Measurements from ENCODE around the gene STX5. TPM values are rescaled to one million over a fixed set of nuclear protein-coding genes. Genes with fewer than 3 reads are reported as not detected.

The STX5 gene
- total and polyA plus RNA-seq, 9 of the 15 experiments (the other 6 are each of a cell fraction or from before 2014, with no cell fraction given) = 2.8 to 28.6 (median 23.7) TPM

GRCh38 chr11:62805076-62805892, 26.6 kb downstream of the STX5 start, which contains the start of gene NXF1 (continued):
- TF ChIP-seq ZNF740 (CRISPR knock-in tag; IDR thresholded peaks at IDR 0.05) (0 out of 2 replicates have a peak, but pooled peaks have one; percentile 28), ZNF740 (tag; IDR thresholded peaks at IDR 0.05) (no peak), ZNF707 (CRISPR knock-in tag; conservative IDR thresholded peaks at IDR 0.05) (no peak), MYNN (IDR thresholded peaks at IDR 0.05) (peak; percentile 76; the same call in 1 of the 2 replicates), MYNN (CRISPR knock-in tag; IDR thresholded peaks at IDR 0.05) (no peak), SMAD3 (CRISPR knock-in tag; conservative IDR thresholded peaks at IDR 0.05) (no peak), KLF13 (tag; IDR thresholded peaks at IDR 0.05; ENCODE audit: borderline replicate concordance, low read depth) (peak; percentile 82), SMAD1 (IDR thresholded peaks at IDR 0.05; ENCODE audit: low read depth, low read length, partially characterized antibody) (peak; percentile 93), CBX2 (IDR thresholded peaks at IDR 0.05; ENCODE audit: insufficient read depth, low read length, poor library complexity, severe bottlenecking) (no peak), MXI1 (IDR thresholded peaks at IDR 0.05; ENCODE audit: low read depth, low read length) (peak; percentile 48), ILK (tag; IDR thresholded peaks at IDR 0.05; ENCODE audit: borderline replicate concordance, low read depth) (no peak), EZH2 (IDR thresholded peaks at IDR 0.05; ENCODE audit: borderline replicate concordance, low read depth, low read length) (no peak), ETV5 (CRISPR knock-in tag; IDR thresholded peaks at IDR 0.05; ENCODE audit: low read depth) (peak; percentile 68; the same call in 1 of the 2 replicates), PHB2 (IDR thresholded peaks at IDR 0.05; ENCODE audit: low read depth) (no peak), FOXK1 (CRISPR knock-in tag; IDR thresholded peaks at IDR 0.05; ENCODE audit: borderline replicate concordance) (peak; percentile 93)
- TF ChIP-seq, protein P1, sequence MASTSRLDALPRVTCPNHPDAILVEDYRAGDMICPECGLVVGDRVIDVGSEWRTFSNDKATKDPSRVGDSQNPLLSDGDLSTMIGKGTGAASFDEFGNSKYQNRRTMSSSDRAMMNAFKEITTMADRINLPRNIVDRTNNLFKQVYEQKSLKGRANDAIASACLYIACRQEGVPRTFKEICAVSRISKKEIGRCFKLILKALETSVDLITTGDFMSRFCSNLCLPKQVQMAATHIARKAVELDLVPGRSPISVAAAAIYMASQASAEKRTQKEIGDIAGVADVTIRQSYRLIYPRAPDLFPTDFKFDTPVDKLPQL (IDR thresholded peaks at IDR 0.05; ENCODE audit: extremely low read depth, insufficient read length) = peak; percentile 81
- TF ChIP-seq, protein P2, sequence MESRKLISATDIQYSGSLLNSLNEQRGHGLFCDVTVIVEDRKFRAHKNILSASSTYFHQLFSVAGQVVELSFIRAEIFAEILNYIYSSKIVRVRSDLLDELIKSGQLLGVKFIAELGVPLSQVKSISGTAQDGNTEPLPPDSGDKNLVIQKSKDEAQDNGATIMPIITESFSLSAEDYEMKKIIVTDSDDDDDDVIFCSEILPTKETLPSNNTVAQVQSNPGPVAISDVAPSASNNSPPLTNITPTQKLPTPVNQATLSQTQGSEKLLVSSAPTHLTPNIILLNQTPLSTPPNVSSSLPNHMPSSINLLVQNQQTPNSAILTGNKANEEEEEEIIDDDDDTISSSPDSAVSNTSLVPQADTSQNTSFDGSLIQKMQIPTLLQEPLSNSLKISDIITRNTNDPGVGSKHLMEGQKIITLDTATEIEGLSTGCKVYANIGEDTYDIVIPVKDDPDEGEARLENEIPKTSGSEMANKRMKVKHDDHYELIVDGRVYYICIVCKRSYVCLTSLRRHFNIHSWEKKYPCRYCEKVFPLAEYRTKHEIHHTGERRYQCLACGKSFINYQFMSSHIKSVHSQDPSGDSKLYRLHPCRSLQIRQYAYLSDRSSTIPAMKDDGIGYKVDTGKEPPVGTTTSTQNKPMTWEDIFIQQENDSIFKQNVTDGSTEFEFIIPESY (CRISPR knock-in tag; IDR thresholded peaks at IDR 0.05) = peak; percentile 88
- TF ChIP-seq, protein P3, sequence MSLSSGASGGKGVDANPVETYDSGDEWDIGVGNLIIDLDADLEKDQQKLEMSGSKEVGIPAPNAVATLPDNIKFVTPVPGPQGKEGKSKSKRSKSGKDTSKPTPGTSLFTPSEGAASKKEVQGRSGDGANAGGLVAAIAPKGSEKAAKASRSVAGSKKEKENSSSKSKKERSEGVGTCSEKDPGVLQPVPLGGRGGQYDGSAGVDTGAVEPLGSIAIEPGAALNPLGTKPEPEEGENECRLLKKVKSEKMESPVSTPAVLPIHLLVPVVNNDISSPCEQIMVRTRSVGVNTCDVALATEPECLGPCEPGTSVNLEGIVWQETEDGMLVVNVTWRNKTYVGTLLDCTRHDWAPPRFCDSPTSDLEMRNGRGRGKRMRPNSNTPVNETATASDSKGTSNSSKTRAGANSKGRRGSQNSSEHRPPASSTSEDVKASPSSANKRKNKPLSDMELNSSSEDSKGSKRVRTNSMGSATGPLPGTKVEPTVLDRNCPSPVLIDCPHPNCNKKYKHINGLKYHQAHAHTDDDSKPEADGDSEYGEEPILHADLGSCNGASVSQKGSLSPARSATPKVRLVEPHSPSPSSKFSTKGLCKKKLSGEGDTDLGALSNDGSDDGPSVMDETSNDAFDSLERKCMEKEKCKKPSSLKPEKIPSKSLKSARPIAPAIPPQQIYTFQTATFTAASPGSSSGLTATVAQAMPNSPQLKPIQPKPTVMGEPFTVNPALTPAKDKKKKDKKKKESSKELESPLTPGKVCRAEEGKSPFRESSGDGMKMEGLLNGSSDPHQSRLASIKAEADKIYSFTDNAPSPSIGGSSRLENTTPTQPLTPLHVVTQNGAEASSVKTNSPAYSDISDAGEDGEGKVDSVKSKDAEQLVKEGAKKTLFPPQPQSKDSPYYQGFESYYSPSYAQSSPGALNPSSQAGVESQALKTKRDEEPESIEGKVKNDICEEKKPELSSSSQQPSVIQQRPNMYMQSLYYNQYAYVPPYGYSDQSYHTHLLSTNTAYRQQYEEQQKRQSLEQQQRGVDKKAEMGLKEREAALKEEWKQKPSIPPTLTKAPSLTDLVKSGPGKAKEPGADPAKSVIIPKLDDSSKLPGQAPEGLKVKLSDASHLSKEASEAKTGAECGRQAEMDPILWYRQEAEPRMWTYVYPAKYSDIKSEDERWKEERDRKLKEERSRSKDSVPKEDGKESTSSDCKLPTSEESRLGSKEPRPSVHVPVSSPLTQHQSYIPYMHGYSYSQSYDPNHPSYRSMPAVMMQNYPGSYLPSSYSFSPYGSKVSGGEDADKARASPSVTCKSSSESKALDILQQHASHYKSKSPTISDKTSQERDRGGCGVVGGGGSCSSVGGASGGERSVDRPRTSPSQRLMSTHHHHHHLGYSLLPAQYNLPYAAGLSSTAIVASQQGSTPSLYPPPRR (CRISPR knock-in tag; IDR thresholded peaks at IDR 0.05; ENCODE audit: borderline replicate concordance) = 0 out of 2 replicates have a peak, but pooled peaks have one; percentile 40

Data from K562 (cell line).